Stimulated activated CD4-positive, alpha-beta T cell treated with anti-CD3 and anti-CD28 coated beads, Interleukin-1b, Interleukin-23, amount 100 ng/mL, for 1 hour (primary cell): Measurements from ENCODE around the gene MTURN.

Experiments used
- DNase-seq, 2 donors: peaks; one replicate each; pipeline ENCODE4 v3.0.0-alpha.2; 2020; ENCODE audit warnings: low read depth in 2 of 2

The MTURN gene

DNA sequence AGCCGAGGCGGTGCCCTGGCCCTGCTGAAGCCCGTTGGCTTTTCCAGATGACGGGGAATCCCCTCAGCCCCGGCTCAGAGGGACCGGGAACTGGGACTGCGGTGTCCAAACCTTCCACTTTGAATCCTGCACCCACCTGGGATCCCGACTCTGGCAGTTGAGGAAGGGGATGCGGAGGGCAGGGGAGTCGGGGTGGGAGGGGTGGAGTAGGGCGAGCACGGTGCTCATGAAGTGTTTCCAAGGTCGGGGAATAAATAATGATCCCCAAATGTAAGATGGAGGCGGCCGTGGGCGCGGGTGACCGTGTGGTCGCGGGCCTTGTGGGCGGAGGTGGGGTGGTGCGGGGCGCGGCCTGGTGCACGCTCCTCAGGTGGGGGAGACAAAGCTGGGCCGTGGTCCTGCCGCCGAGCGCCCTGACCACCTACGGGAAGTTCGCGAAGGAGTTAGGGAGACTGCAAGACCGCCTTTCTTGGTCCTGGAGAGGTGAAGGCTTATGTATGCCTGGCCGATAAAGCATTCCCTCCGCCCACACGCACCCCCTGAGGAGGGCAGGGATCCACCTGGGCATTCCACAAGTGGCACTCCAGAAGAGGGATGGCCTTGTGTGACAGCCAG, 1.4 kb downstream of the MTURN start:
- DNase-seq: no peak

GRCh38 chr7:30136743-30137485, 2.1 kb downstream of the MTURN start:
- no peak for DNase-seq

GRCh38 chr7:30139836-30140384, 5.1 kb downstream of the MTURN start:
- no peak for DNase-seq

- DNase-seq: no peak
These were observed 5.7 kb downstream of the MTURN start for GRCh38 chr7:30140456-30140855.

DNA sequence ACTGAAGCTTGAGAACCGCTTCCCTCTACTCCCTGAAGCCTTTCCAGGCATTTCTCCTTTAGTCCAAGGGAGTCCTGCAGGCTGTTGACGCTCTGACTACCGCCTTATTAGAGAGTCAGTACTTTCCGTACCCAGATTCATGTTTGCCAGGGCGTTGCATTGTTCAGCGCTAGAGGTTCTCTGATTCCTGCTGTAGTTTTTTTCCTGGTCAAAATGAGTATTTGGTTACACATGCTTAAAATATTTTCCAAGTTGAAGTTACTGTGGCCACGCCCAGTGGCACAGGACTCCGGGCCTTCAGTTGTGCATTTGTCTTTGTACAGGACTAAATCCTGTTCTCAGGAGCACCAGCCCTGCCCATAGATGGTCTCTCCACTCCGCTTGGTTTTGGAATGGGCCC, 7.9 kb downstream of the MTURN start:
- DNase-seq: no peak

DNA sequence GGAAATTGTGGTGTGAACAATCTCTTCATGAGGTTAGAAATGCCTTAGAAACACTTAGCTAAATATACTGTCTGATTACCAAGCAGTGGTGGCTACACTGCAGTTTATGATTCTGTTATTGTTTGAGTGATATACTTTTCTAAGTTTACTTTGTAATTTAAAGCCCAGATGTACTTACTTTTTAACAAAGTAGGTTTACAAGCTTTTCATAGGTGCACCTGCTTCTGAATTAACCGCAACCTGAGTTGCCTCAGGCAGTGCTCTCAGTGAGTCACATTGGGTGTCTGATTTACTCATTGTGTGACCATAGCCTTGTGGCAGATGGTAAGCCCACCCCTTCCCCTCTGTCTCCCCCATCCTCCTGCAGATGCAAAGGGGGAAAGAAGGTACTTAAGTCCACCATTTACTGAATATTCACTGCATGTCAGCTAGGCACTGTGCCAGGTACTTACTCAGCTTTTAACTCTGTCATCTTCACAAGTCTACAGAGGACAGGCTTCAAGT, 9.0 kb downstream of the MTURN start:
- no peak for DNase-seq

DNA sequence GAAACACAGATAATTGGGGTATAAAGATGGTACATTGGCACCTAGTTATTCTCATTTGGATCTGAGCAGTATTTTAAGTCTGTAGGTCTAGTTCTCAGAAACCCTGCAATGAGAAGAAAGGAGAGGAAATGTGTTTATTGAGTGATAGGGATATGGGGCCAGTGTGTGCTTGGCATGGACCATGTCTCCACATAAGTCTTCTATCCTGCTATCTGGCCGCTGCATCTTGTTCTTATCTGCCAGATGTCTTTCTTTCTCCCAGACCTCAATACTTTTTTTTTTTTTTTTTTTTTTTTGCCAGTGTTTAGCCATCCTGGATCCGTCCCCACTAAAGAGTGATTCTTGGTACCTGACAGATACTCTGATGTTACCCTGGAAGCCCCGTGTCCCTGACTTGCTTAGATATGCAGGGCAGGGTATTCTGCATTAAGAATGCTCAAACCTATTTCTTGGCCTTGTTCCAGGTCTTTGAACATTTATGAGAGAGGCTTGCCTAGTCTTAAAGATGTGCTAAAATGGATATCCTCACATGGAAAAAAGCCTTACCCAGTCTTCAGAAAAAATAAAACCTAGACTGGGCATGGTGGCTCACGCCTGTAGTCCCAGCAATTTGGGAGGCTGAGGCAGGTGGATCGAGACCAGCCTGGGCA, 10.0 kb downstream of the MTURN start:
- DNase-seq: no peak

- no peak for DNase-seq
These were observed 10.7 kb downstream of the MTURN start for GRCh38 chr7:30145426-30145970.

GRCh38 chr7:30146127-30146612, 11.4 kb downstream of the MTURN start:
- no peak for DNase-seq

DNA sequence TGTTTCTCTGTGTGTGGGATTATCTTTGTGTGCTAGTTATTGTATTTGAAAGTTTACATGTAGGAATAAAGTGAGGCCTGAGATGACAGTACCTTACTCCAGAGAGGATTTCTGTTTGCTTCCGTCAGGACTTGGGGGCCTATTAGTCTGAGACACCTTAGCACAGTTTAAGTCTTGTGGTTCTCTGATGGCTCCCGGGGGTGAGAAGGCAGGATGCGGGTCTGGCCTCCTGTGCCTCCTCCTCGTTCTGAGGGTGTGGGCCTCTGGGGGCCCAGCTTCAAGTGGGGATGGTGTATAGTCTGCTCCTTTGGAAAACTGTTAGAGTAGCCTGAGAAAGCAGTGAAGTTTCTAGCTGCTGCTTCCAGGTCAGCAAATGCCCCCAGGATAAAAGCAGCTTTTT, 12.4 kb downstream of the MTURN start:
- no peak for DNase-seq

DNA sequence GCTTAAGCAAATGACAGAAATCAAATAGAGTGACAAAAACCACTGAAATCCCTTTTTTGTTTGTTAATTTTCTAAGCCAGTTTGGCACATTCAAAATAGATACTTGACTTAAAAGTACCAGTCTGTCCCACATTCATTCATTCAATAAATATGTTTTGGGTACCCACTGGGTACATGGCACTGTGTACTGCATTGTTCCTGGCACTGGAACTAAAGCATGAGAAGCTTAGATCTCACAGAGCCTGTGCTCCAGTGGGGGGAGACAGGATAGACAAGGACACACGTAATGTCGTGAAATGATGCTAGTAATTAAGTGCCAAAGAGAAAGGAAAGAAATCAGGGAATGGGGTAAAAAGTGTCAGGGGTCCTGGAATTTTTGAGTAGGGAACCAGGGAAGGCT, 13.0 kb downstream of the MTURN start:
- no peak for DNase-seq

DNA sequence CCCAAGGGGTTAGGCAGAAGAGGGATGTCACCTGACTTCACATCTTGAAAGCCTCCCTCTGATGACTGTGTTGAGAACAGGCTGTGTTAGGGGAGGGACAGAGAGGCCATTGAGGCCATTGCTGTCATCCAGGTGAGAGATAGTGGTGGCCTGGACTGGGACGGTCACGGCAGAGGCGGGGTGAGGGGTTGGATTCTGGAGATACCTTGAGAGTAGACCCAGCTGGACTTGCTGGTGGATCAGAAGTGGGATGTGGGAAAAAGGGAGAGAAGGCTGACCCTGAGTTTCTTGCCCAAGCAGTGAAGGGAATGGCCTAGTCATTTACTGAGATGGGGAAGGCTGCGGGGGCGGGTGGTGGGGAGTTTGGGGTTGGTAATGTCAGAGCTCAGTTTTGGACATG, 13.6 kb downstream of the MTURN start:
- DNase-seq: no peak

DNA sequence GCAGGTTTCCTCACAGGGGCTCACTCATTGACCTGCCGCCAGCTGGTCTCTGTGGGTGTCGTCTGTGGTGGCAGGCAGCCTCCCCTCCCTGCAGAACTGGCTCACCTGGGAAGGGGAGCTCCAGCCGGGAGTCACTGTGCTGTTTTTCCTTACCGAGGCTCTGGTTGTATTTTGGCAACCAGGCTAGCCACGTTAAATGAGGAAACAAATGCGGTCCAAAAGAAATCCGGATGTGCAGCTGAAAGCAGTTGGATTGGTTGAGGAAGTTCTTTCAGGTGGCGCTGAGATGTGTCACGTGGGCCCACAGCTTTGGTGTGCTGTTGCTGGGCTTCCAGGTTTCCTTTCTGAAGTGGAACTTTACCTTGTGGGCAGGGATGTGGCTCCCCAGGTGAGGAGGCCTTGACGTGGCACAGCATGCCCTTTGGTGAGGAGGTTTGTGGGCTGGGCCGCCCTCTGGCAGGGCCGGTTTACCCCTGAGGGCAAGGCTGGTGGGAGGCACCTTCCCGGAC, 14.2 kb downstream of the MTURN start:
- no peak for DNase-seq

GRCh38 chr7:30149640-30150272, 15.0 kb downstream of the MTURN start:
- DNase-seq: no peak

- DNase-seq: no peak
These were observed 15.9 kb downstream of the MTURN start for GRCh38 chr7:30150711-30151110.

- no peak for DNase-seq
These were observed 19.4 kb downstream of the MTURN start for GRCh38 chr7:30154111-30154587.

DNA sequence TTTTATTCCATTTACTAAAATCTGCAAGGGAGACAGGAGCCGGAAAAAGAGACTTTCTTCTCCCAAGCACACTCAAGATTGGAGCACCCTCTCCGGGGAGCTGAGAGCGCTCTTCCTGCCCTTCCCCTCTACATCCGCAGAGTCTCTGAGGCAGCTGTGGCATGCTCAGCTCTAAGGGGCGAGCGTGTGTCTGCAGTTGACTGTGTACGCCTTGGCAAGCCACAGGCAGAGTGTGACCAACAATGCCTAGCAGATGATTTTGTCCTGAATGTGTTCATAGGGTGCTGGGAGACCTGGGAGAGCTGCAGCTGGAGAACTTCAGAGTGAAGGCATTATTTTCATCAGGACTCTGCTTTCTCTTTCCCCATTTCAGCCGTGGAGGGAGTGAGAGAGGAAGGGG, 20.7 kb downstream of the MTURN start:
- no peak for DNase-seq

DNA sequence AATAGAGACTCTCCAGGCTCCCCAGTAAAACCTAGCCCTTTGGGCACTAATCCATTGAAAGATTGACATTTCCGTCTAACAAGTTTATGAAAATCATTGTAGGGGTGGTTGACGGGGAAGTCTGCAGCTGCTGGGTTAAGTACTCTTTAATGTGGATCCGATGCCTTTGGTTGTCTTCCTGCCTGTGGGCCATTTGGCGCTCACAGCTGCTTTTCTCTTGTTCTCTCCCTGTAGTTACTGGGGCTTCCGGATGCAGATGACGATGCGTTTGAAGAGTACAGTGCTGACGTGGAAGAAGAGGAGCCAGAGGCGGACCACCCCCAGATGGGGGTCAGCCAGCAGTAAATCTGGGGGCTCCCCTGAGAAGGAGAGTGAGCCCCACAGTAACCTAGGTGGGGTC, 22.4 kb downstream of the MTURN start:
- DNase-seq: no peak

DNA sequence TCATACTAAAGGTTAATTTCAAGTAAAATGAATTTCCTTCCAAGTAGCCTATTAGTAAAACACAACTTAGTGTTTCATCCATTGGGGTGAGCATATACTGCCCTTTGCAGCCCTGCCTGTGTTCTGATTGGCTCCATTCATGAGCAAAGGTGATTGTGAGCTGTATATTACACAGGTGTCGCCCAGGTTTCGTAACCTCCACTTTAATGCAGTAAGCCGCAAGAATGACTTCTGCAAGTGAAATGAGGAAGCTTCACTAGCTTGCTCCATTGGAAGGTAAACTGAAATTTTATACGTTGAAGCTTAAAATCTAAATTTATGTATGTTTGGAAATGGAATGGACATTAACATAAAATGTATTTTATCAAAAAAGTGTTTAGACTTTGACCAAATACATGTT, 24.4 kb downstream of the MTURN start:
- DNase-seq: no peak

- DNase-seq: no peak
These were observed 24.9 kb downstream of the MTURN start for GRCh38 chr7:30159698-30160143.

DNA sequence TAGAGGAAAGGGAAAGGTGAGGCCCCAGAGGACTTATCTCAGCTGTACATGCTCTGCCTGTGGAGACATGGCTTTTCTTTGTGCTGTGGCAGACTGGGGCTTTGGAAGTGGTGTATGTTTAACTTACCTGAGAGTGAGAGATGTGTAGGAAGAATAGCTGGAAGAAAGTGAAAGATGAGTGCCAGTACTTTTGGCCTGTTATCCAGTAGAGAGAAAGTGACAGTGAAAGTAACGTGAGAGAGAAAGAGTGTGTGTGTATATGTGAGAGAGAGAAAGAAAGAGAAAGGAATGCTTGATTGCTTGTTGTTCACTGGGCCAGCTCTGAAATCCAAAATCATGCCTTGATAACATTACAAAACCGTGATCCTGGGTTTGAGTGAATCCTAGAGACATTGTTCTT, 25.5 kb downstream of the MTURN start:
- DNase-seq: no peak
